Neural progenitor cell (in vitro differentiated cells): Measurements from ENCODE around the gene PEX14.

Experiments
- CTCF ChIP-seq: fragments of 200-600 bp; sonication (generic); IDR thresholded peaks from 2 replicates; pipeline ENCODE4 v1.5.1; 2017; ENCODE audit warnings: antibody characterized with exemption, mild to moderate bottlenecking
- EZH2phosphoT487 ChIP-seq: fragments of 200-600 bp; sonication (generic); IDR thresholded peaks from 2 replicates; pipeline ENCODE4 v1.6.1; 2017; ENCODE audit warnings: antibody characterized with exemption

GRCh38 chr1:10676963-10677362, 202.2 kb downstream of the PEX14 start:
- no peak for TF ChIP-seq CTCF
- no peak for TF ChIP-seq EZH2phosphoT487
